OCI-LY3 (cell line): ENCODE data around the gene SYTL3.

ENCODE experiments used
- H2AFZ ChIP-seq: fragments of 200-600, 300-600 bp; shearing (Covaris generic); 2 replicates; pipeline ENCODE4 v1.6.0; 2014; ENCODE audit warnings: antibody characterized with exemption, low read depth, low read length
- H3K27ac ChIP-seq: fragments of 200-600, 300-600 bp; sonication (generic); 2 replicates; pipeline ENCODE4 v1.5.1; 2014; ENCODE audit warnings: mild to moderate bottlenecking, low read length, moderate library complexity, mixed read lengths
- H3K27me3 ChIP-seq: fragments of 200-600, 300-600 bp; sonication (generic); 2 replicates; pipeline ENCODE4 v1.6.1; 2014; ENCODE audit warnings: low read depth, low read length, mixed read lengths
- H3K36me3 ChIP-seq: fragments of 200-600, 300-600 bp; sonication (generic); replicated peaks from 2 replicates; pipeline ENCODE3; 2014; ENCODE audit warnings: low read depth, low read length, mixed read lengths
- H3K4me1 ChIP-seq: fragments of 300-600, 200-600 bp; sonication (generic); 2 replicates; pipeline ENCODE4 v1.6.1; 2014; ENCODE audit warnings: low read length, mixed read lengths
- H3K4me2 ChIP-seq: fragments of 200-600, 300-600 bp; sonication (generic); 2 replicates; pipeline ENCODE4 v1.6.1; 2014; ENCODE audit warnings: low read length, mixed read lengths
- H3K4me3 ChIP-seq: fragments of 300-600, 200-600 bp; sonication (generic); 2 replicates; pipeline ENCODE4 v1.5.1; 2014; ENCODE audit warnings: antibody characterized with exemption, mild to moderate bottlenecking, low read length, moderate library complexity
- H3K79me2 ChIP-seq: fragments of 300-600, 200-600 bp; shearing (Covaris generic); 2 replicates; pipeline ENCODE4 v1.6.1; 2014; ENCODE audit warnings: mild to moderate bottlenecking, low read length, mixed read lengths
- H3K9ac ChIP-seq: fragments of 300-600, 200-600 bp; shearing (Covaris generic); 2 replicates; pipeline ENCODE4 v1.6.0; 2014; ENCODE audit warnings: mild to moderate bottlenecking, low read length, moderate library complexity
- H3K9me3 ChIP-seq: fragments of 200-600, 300-600 bp; shearing (Covaris generic); 2 replicates; pipeline ENCODE4 v1.6.1; 2014; ENCODE audit warnings: low read length, mixed read lengths; ENCODE audit not compliant: insufficient read depth
- H4K20me1 ChIP-seq: fragments of 200-600, 300-600 bp; sonication (generic); 2 replicates; pipeline ENCODE4 v1.6.1; 2016; ENCODE audit warnings: low read length, mixed read lengths; ENCODE audit not compliant: insufficient read depth
- EZH2phosphoT487 ChIP-seq: fragments of 200-600 bp; shearing (Covaris generic); IDR thresholded peaks from 2 replicates; pipeline ENCODE4 v1.6.1; 2018; ENCODE audit warnings: antibody characterized with exemption, mixed run types, low read depth
- TF ChIP-seq, protein P1 (sequence below): fragments of 200-600, 300-600 bp; sonication (generic); IDR thresholded peaks from 2 replicates; pipeline ENCODE4 v1.5.1; 2014; ENCODE audit warnings: antibody characterized with exemption, low read length, low read depth

Gene SYTL3

DNA sequence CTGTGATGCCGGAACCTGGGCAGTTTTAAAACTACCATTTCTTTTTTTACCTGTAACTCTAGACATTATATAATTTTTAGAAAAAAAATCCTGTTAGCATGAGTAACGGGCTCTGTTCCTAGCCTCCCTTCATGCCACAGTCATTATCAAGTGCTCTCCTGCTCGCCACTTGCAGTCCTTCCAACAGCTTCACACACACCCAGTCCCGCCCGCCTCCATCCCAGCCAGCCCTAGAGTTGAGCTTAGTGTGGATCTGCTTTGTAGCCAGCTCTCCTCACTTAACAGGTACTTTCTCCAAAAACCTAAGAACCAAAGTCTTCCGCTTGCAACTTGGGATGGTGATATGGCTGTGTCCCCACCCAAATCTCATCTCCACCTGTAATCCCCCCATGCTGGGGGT, 117.9 kb downstream of the SYTL3 start:
- no peaks in the 10 kb centered on the region for H3K27me3 ChIP-seq
- no peak overlapping the region for H2AFZ ChIP-seq
- peaks cover 40% of the 10 kb centered on the region for H3K36me3 ChIP-seq
- no peaks in the 10 kb centered on the region for H4K20me1 ChIP-seq
- no peaks in the 10 kb centered on the region for H3K4me1 ChIP-seq
- H3K27ac ChIP-seq = no peak overlapping the region
- H3K9ac ChIP-seq = no peak overlapping the region
- no peak overlapping the region for H3K4me2 ChIP-seq
- TF ChIP-seq, protein P1, sequence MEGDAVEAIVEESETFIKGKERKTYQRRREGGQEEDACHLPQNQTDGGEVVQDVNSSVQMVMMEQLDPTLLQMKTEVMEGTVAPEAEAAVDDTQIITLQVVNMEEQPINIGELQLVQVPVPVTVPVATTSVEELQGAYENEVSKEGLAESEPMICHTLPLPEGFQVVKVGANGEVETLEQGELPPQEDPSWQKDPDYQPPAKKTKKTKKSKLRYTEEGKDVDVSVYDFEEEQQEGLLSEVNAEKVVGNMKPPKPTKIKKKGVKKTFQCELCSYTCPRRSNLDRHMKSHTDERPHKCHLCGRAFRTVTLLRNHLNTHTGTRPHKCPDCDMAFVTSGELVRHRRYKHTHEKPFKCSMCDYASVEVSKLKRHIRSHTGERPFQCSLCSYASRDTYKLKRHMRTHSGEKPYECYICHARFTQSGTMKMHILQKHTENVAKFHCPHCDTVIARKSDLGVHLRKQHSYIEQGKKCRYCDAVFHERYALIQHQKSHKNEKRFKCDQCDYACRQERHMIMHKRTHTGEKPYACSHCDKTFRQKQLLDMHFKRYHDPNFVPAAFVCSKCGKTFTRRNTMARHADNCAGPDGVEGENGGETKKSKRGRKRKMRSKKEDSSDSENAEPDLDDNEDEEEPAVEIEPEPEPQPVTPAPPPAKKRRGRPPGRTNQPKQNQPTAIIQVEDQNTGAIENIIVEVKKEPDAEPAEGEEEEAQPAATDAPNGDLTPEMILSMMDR = no peak
- no peak for TF ChIP-seq EZH2phosphoT487
- no peaks in the 10 kb centered on the region for H3K9me3 ChIP-seq
- no peak overlapping the region for H3K4me3 ChIP-seq
- H3K79me2 ChIP-seq = no peaks in the 10 kb centered on the region

DNA sequence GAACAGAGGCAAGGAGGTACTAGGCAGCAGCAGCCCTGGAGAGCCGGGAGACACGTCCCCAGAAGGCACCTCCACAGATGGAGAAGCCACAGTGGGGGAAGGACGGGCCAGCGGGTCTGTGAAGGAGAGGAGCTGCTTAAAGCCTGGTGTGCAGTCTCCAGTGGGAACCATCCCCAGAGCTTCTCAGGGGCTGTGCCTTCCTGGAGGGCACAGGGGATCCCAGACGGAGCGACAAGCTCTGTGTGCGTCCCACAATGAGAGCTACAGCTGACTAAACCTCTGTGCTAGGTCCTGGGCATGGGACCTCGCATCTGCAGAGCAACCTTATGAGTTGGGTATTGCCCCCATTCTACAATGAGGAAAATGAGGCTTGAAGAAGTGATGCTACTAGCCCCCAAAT, 118.6 kb downstream of the SYTL3 start:
- Histone ChIP-seq H3K4me2 (no peak overlapping the region), H3K27me3 (no peaks in the 10 kb centered on the region), H3K9me3 (no peaks in the 10 kb centered on the region), H3K79me2 (no peaks in the 10 kb centered on the region), H3K4me3 (no peak overlapping the region), H3K4me1 (no peaks in the 10 kb centered on the region), H3K9ac (no peak overlapping the region), H2AFZ (no peak overlapping the region), H3K36me3 (peaks cover 40% of the 10 kb centered on the region), H3K27ac (no peak overlapping the region), H4K20me1 (no peaks in the 10 kb centered on the region)
- TF ChIP-seq, protein P1 = no peak
- no peak for TF ChIP-seq EZH2phosphoT487

DNA sequence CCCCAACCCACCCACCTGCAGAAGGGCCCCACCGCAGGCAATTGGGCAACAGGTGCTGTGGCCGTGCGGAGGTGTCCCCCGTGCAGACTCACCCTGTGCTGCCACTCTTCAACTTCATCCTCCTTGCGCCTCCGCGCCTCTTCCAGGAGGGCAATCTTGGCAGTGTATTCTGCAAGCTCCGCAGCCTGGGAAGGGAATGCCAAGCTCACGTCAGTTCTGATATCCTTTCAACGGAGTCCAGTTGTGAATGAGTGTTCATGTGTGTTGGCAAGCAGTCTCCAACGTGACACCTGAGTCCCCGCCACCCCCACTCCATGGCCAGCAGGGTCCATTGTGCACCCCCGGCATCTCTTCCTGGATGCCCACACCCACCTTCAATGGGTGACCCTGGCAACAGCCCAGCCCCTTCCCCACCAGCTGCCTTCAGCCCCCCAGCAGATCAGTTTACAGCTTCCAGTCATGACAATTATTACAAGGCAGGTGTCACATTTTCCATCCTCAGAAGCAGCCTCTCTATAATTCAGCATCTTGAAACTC, 119.4 kb downstream of the SYTL3 start:
- Histone ChIP-seq H4K20me1 (no peaks in the 10 kb centered on the region), H3K79me2 (no peaks in the 10 kb centered on the region), H3K4me1 (no peaks in the 10 kb centered on the region), H3K27ac (no peak overlapping the region), H3K9ac (no peak overlapping the region), H3K36me3 (peaks cover 45% of the 10 kb centered on the region), H3K27me3 (no peaks in the 10 kb centered on the region), H3K9me3 (no peaks in the 10 kb centered on the region), H3K4me2 (no peak overlapping the region), H2AFZ (no peak overlapping the region), H3K4me3 (no peak overlapping the region)
- no peak for TF ChIP-seq EZH2phosphoT487
- TF ChIP-seq, protein P1 = no peak

DNA sequence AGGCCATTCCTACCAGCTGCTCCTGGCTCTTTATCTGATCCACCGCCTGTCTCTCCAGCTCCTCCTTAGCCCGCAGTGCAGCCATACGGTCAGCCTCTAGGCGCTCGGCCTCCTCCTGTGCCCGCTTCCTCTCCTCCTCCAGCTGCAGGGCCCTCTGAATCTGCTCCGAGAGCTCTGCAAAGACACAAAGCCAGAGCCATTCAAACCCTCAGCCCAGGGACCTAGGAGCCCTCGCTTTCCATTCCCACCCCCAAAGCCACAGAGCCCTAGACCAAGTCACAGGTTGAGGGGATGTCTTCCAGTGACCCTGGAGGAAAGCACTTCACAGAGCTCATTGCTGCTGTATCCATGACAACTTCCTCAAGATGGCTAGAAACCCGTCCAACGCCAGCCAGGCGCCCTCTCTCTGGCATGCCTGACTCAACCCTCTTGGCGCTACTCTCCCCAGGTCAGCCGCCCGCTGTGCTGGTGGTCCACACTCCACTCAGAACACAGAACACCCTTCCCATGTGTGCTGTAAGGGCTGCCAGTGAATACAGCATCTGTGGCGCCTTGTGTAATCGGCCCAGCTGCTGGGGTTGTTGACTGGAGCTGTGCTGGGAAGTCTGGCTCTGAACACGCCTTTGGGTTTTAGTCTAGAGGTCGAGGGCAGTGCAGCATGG, 120.0 kb downstream of the SYTL3 start:
- no peak overlapping the region for H3K4me3 ChIP-seq
- H3K4me2 ChIP-seq = no peak overlapping the region
- no peak overlapping the region for H3K9ac ChIP-seq
- no peaks in the 10 kb centered on the region for H3K79me2 ChIP-seq
- no peak overlapping the region for H3K27ac ChIP-seq
- H2AFZ ChIP-seq = no peak overlapping the region
- no peaks in the 10 kb centered on the region for H3K27me3 ChIP-seq
- H3K4me1 ChIP-seq = no peaks in the 10 kb centered on the region
- peaks cover 47% of the 10 kb centered on the region for H3K36me3 ChIP-seq
- H4K20me1 ChIP-seq = no peaks in the 10 kb centered on the region
- no peaks in the 10 kb centered on the region for H3K9me3 ChIP-seq
- TF ChIP-seq, protein P1 = no peak
- no peak for TF ChIP-seq EZH2phosphoT487
